Aorta (tissue), 5 donors: ENCODE data around the gene MYLK. TPM values are rescaled to one million over a fixed set of nuclear protein-coding genes. Genes with fewer than 3 reads are reported as not detected.
A peak's percentile ranks its signal among the peaks of the same experiment; 100 is the strongest.

Source experiments
- ATAC-seq: fragments of 200-7000 bp; cut with Tn5 transposase; one replicate; pipeline ENCODE4 v1.9.1; 2022; ENCODE audit warnings: moderate library complexity; ENCODE audit not compliant: low FRiP score
- DNase-seq, 2 donors: peaks; one replicate each; pipeline ENCODE4 v3.0.0-alpha.2; 2020
- H3K27ac ChIP-seq, 2 donors: one replicate each; pipeline ENCODE4 v1.5.1; 2013; ENCODE audit warnings: low read length in 2 of 2, mild to moderate bottlenecking in 2 of 2, moderate library complexity in 2 of 2, control low read depth in 1 of 2, inconsistent platforms in 1 of 2, low read depth in 1 of 2
- H3K27me3 ChIP-seq, 2 donors: one replicate each; pipeline ENCODE4 v1.6.1; 2013; ENCODE audit warnings: control low read depth in 1 of 2, low read length in 1 of 2, mild to moderate bottlenecking in 1 of 2, moderate library complexity in 1 of 2; ENCODE audit not compliant: insufficient read depth in 2 of 2, control insufficient read depth in 1 of 2
- H3K36me3 ChIP-seq, 2 donors: one replicate each; pipeline ENCODE4 v1.6.1; 2013; ENCODE audit warnings: control low read depth in 1 of 2, low read length in 1 of 2, mild to moderate bottlenecking in 1 of 2; ENCODE audit not compliant: insufficient read depth in 2 of 2, control insufficient read depth in 1 of 2
- H3K4me1 ChIP-seq, 2 donors: one replicate each; pipeline ENCODE4 v1.6.1; 2013; ENCODE audit warnings: low read length in 2 of 2, control low read depth in 1 of 2, mild to moderate bottlenecking in 1 of 2, moderate library complexity in 1 of 2; ENCODE audit not compliant: insufficient read depth in 2 of 2, control insufficient read depth in 1 of 2
- H3K4me3 ChIP-seq, 2 donors: one replicate each; pipeline ENCODE4 v1.5.1; 2013; ENCODE audit warnings: low read length in 2 of 2, control low read depth in 1 of 2, mild to moderate bottlenecking in 1 of 2
- H3K9me3 ChIP-seq: one replicate; pipeline ENCODE4 v1.6.1; 2013; ENCODE audit warnings: mild to moderate bottlenecking, low read length; ENCODE audit not compliant: control insufficient read depth
- WGBS, 2 donors: extraction: QIAGEN DNeasy Blood & Tissue Kit; methylation state at CpG; one replicate each; pipeline ENCODE4 v1.1.7; 2013; 5-methylcytosine and 5-hydroxymethylcytosine counted together
- intact Hi-C, 2 donors: fragments of 100-400 bp; cut with DNase I; formaldehyde crosslinking; loops; one replicate each; pipeline versions ENCODE4 v1.14.2 to v1.15.0; 2022
- polyA plus RNA-seq, 2 donors: library from polyadenylated mRNA; stranded (reverse); fragments of 200-250 nt; gene quantifications; one replicate each; pipeline ENCODE4 v1.2.3, GENCODE V29; 2013
- total RNA-seq, 2 donors: library from RNA; stranded (reverse); fragmentation: NEBNext Ultra II Directional; extraction: Animal tissue kit (Norgen Biotek cat#: 25700); gene quantifications; one replicate each; pipeline ENCODE4 v1.2.1, GENCODE V29; 2021
- donor health status: healthy with polysubstance abuse.
- donor health status: Bipolar disorder and iron deficiency.
- donor health status: DM: no; HTN: no; CAD: no.
- donor health status: DM: no; HTN: no; CAD: no.
- donor health status: DM: yes; HTN: yes; CAD: no.

MYLK gene
- total and polyA plus RNA-seq, 4 donors = 134 to 786 (median 314) TPM

DNA sequence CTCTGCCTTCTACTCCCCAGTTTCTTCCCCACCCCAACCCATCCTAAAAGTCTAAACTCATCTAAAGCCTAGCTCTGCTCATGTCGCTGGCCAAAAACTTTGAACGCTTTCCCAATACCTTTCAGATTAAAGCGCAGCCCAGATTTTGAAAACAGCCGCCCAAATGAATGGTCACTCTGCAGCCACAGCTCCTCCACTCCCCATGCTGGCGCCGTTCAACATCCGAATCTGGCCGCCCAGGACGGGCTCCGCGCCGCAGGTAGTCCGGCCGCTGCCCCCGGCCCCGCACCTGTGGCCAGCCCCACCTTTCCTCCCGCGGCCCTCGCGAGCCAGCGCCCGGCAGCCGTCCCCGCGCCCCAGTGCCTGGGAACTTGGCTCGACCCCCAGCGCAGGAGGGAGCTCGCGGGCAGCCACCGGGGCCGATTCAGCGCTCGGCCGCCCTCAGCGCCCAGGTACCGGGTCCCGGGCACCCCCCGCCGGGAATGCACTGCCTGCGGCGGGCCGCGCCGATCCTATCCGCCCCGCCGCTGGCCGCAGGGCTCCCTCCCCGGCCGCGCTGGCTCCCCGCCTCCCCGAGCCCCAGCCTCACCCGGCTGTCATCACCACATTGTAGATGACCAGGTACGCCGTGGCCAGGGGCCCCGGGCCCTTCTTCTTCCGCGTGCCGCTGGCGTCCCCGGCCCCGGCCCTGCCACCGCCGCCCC, 299.7 kb downstream of the MYLK start:
- Histone ChIP-seq H3K27me3 (no peaks in the 10 kb centered on the region), H3K36me3 (no peaks in the 10 kb centered on the region), H3K4me3 (peak overlapping the region; percentile 68 to 97), H3K4me1 (no peaks in the 10 kb centered on the region), H3K9me3 (no peaks in the 10 kb centered on the region), H3K27ac (peak overlapping the region in 1 of 2 donors; percentile 22)
- 0 to 1% methylated on average over 61 to 65 of the region's 65 CpGs for WGBS, 2 donors
- ATAC-seq (peak; percentile 67), DNase-seq (peak in 1 of 2 donors; percentile 86)
- intact Hi-C loops = no loop called here

DNA sequence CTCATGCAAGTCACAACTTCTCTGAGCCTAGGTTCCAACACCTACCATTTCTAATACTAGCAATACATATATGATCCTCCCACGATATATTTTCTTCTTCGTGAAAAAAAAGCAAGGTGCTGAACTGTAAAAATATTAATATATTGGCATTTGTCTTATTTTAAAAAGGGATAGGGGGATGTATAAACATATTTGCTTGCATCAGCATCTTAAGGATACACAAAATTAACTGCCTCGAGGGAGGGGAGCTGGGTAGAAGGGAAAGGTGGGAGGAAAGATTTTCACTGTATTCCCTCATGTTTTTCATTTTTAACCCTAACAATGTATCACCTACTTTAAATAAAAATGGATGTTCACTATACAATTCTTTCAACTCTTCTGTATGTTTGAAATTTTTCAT, 300.6 kb downstream of the MYLK start:
- no peaks in the 10 kb centered on the region for H3K9me3 ChIP-seq
- H3K4me1 ChIP-seq = no peaks in the 10 kb centered on the region
- intact Hi-C loops = no loop called here
- 59 to 62% methylated on average over 3 of the region's 3 CpGs for WGBS, 2 donors
- ATAC-seq (no peak), DNase-seq (no peak)
- no peak overlapping the region for H3K27ac ChIP-seq
- no peaks in the 10 kb centered on the region for H3K36me3 ChIP-seq
- H3K4me3 ChIP-seq = no peak overlapping the region
- no peaks in the 10 kb centered on the region for H3K27me3 ChIP-seq

DNA sequence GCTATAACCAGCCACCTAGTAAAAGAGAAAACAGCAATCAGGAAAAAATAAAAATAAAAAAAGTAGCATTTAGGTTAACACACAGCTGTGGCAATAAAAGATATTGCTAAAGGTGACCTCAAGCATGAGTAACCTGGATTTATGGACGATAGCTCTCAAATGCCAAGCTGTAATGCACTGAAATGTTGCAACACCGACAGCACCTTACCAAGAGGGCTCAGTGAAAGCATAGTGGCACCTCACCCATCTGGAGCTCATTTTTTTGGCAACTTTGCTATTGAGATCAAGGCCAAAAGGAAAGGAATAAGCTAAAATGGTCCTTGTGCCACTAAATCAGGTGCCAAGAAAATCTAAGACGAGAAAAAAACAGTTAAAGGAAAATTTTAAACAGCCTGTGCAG, 301.8 kb downstream of the MYLK start:
- no peak overlapping the region for H3K27ac ChIP-seq
- intact Hi-C loops = no loop called here
- H3K36me3 ChIP-seq = no peaks in the 10 kb centered on the region
- no peaks in the 10 kb centered on the region for H3K27me3 ChIP-seq
- ATAC-seq (no peak), DNase-seq (no peak)
- H3K4me1 ChIP-seq = no peaks in the 10 kb centered on the region
- H3K9me3 ChIP-seq = no peaks in the 10 kb centered on the region
- WGBS, 2 donors = 15 to 25% methylated on average over 3 of the region's 3 CpGs
- H3K4me3 ChIP-seq = no peak overlapping the region

DNA sequence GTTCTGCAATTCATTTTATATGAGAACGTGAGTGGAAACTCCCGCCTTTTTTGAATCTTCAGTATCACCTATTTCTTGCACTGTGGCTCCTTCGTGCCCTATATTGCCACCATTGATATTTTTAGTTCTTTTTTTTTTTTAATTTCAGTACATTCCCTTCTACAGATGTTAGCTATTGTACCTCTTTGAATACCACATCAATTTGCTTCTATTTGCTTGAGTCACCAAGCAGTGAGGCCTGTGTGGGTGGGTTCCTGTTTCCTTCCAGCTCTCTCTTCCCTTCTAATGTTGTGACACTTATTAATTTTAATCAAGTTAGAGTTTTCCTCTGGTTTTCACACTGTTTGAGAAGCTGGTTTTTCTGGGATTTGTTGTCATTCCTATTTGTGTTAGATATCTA, 308.0 kb downstream of the MYLK start:
- intact Hi-C loops = no loop called here
- Histone ChIP-seq H3K9me3 (no peaks in the 10 kb centered on the region), H3K36me3 (no peaks in the 10 kb centered on the region), H3K4me3 (no peak overlapping the region), H3K27me3 (no peaks in the 10 kb centered on the region), H3K27ac (no peak overlapping the region), H3K4me1 (no peaks in the 10 kb centered on the region)
- DNase-seq = no peak
- no peak for ATAC-seq
- WGBS, 2 donors = 80 to 81% methylated on average over 3 of the region's 3 CpGs

DNA sequence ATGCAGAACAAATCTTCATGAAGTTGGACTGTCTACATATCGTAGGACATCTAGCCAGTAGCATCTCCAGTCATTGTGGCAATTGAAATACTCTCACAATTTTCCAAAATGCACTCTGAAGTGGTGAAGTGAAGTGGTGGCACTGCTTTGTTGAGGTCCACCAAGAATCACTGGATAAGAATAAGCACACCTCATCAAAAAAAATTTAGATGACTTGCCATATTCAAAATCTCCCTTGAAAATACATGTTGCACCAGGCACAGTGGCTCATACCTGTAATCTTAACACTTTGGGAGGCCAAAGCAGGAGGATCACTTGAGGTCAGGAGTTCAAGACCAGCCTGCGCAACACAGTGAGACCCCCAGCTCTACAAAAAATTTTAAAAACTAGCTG, 312.2 kb downstream of the MYLK start:
- intact Hi-C loops = no loop called here

DNA sequence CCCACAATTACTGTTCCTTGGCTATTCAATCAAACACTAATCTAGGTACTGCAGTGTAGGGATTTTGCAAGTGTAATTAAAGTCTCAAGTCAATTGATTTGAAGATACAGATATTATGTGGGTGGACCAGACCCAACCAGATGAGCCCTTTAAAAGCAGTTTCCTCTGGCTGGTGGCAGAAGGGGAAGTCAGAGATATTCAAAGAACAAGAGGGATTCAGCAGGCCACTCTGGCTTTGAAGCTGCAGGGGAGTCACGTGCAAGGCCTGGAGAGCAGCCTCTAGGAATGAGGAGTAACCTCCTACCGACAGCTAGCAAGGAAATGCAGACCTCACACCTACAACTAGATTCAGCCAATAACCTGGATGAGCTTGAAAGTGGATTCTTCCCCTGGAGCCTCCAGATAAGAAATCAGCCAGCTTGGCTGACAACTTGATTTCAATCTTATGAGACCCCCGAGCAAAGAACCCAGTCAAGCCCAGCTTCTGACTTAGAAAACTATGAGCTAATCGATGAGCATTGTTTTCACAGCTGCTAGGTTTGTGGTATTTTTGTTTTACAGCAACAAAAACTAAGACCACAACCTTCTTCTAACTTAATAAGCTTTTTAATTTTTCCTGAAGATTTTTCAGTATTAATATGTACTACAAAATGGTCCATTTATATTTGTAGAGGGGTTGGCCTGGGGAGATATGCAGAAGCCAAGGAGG, 312.7 kb downstream of the MYLK start:
- Histone ChIP-seq H3K27ac (no peak overlapping the region), H3K9me3 (no peaks in the 10 kb centered on the region), H3K4me1 (no peaks in the 10 kb centered on the region), H3K36me3 (no peaks in the 10 kb centered on the region), H3K27me3 (no peaks in the 10 kb centered on the region), H3K4me3 (no peak overlapping the region)
- DNase-seq = peak in 1 of 2 donors; percentile 66
- 70% methylated on average over 4 of the region's 4 CpGs for WGBS, 2 donors
- intact Hi-C loops = no loop called here
- ATAC-seq = no peak

More for the DNA sequence above, 312.2 kb downstream of the MYLK start:
- WGBS, 2 donors = 95 to 97% methylated on average over 2 of the region's 2 CpGs
- no peak overlapping the region for H3K4me3 ChIP-seq
- no peak overlapping the region for H3K27ac ChIP-seq
- ATAC-seq (no peak), DNase-seq (no peak)
- no peaks in the 10 kb centered on the region for H3K4me1 ChIP-seq
- H3K36me3 ChIP-seq = no peaks in the 10 kb centered on the region
- no peaks in the 10 kb centered on the region for H3K27me3 ChIP-seq
- H3K9me3 ChIP-seq = no peaks in the 10 kb centered on the region

DNA sequence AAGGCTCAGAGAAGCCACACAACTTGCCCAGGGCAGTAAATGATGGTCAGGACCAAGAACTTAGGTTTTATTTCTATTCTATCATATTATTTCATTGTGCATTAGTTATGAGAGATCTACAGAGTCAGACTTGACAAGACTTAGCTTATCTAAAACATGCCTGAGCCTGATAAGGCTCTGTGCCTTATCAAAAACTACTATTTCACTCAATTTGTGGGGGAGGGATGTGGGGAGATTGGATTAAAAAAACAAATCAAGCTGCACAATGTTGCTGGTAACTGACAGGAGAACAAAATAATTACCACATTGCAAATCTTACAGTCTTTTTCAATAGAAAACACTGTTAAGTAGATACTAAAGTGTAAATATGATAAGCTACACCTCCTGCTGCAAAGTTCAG, 315.3 kb downstream of the MYLK start:
- intact Hi-C loops = no loop called here
- no peak overlapping the region for H3K4me3 ChIP-seq
- ATAC-seq (no peak), DNase-seq (no peak)
- H3K9me3 ChIP-seq = no peaks in the 10 kb centered on the region
- no peaks in the 10 kb centered on the region for H3K4me1 ChIP-seq
- no peak overlapping the region for H3K27ac ChIP-seq
- H3K36me3 ChIP-seq = peaks cover 0 to 2% of the 10 kb centered on the region in 2 donors
- H3K27me3 ChIP-seq = no peaks in the 10 kb centered on the region

DNA sequence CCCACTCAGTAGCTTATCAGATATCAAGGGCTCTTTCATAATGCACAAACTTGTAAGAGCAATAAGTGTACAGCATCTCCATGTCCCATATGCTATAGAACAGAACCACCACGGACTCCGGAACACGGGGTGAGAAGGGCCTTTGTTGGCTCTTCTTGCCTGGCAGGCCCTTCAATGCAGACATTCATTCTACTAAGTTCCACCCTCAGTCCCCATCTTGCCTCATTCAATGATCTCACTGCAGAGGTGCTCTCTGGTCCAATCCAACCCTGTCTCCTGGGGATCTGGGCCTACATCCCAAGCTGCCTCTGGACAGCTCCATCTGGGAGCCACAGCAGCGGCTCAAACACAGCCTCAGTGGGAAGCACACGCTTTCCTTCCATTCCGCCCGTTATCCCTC, 316.1 kb downstream of the MYLK start:
- 80 to 87% methylated on average over 7 of the region's 7 CpGs for WGBS, 2 donors
- peaks cover 0 to 2% of the 10 kb centered on the region in 2 donors for H3K36me3 ChIP-seq
- H3K4me3 ChIP-seq = no peak overlapping the region
- no peak overlapping the region for H3K27ac ChIP-seq
- no peaks in the 10 kb centered on the region for H3K9me3 ChIP-seq
- DNase-seq = no peak
- ATAC-seq = no peak
- H3K27me3 ChIP-seq = no peaks in the 10 kb centered on the region
- no peaks in the 10 kb centered on the region for H3K4me1 ChIP-seq
- intact Hi-C loops = no loop called here

DNA sequence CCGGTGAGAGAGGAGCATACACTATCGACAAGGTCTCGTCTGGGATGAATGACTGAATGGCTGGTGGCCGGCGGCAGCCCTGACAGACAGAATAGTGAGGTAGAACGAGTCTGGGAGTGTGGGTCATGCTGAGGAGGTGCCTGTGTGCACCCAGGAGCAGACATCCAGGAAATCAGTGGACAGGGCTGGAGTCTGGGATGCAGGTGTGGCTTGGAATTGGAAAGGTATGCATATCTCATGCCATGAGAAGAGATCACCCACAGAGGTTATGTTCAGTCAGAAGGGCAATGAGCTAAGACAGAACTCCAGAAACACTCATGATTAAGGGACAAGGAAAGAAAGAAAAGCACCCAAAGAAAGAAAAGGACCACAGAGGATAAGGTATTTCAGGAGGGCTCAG, 320.1 kb downstream of the MYLK start:
- intact Hi-C loops = loop anchor here in 1 of 2 donors (5.0 kb wide), 1 partner anchor 57 kb away; no protein-coding TSS in a partner anchor
- no peaks in the 10 kb centered on the region for H3K4me1 ChIP-seq
- no peak overlapping the region for H3K4me3 ChIP-seq
- no peak for ATAC-seq
- 93% methylated on average over 6 of the region's 6 CpGs for WGBS, 2 donors
- no peaks in the 10 kb centered on the region for H3K9me3 ChIP-seq
- DNase-seq = no peak
- peaks cover 0 to 2% of the 10 kb centered on the region in 2 donors for H3K36me3 ChIP-seq
- no peaks in the 10 kb centered on the region for H3K27me3 ChIP-seq
- H3K27ac ChIP-seq = no peak overlapping the region
